GM13976 (cell line): ENCODE measurements around the gene UNC13C.

Experiments
- DNase-seq: peaks from one replicate; pipeline ENCODE4 v3.0.0; 2012; ENCODE audit warnings: low spot score
- CTCF ChIP-seq: IDR thresholded peaks from 2 replicates; pipeline ENCODE4 v1.5.1; 2012; ENCODE audit warnings: borderline replicate concordance, mild to moderate bottlenecking; ENCODE audit not compliant: insufficient read depth; ENCODE audit errors: extremely low read depth, missing control alignments, control extremely low read depth
- in situ Hi-C: fragments of 300-500 bp; cut with MboI; formaldehyde crosslinking; loops from one replicate; pipeline ENCODE4 v1.12.0; 2022; ENCODE audit warnings: low sequenced_read_pairs, mixed read lengths, inconsistent platforms; ENCODE audit not compliant: unreplicated experiment

UNC13C gene

GRCh38 chr15:54636147-54636546, 657.9 kb downstream of the UNC13C start:
- no peak for DNase-seq
- in situ Hi-C loops, result no loop called here
- no peak for TF ChIP-seq CTCF

- no peak for TF ChIP-seq CTCF
- no peak for DNase-seq
- in situ Hi-C loops, result no loop called here
These were observed 660.4 kb downstream of the UNC13C start for GRCh38 chr15:54638666-54639065.

DNA sequence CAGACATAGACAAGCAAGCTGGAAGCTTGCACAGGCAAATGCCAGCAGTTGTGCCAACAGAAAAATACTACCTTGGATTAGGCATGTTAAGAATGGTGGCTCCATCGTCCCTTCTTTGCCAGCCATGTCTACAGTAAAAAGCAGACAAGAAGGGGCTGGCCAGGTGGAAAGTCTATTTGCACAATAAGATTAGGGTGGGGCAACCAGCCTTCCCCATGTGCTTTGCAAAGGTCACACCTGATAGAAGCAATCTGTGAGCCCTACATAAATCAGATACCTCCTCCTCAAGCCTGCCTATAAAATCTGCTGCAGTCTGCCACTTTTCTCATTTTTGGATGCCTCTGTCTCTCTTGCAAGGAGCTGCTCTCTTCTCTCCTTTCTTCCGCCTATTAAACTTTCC, 662.6 kb downstream of the UNC13C start:
- in situ Hi-C loops, result no loop called here
- no peak for TF ChIP-seq CTCF
- DNase-seq, result no peak

DNA sequence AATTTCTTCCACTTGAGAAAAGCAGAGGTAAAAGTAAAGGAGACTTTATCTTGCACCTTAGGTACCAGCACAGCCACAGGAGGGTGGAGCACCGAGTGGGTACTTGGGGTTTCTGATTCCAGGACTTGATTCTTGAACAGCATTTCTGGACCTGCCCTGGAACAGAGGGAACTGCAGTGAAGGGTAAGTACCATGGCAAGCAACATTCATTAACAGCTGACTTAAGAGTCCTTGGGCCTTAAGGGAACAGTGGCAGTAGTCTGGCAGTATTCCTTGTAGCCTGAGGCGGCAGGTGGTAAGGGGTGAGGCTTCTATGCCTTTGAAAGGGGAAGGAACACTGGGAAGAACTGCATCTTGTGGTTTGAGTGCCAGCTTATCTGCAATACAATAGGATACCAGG, 666.6 kb downstream of the UNC13C start:
- DNase-seq, result no peak
- no peak for TF ChIP-seq CTCF
- in situ Hi-C loops, result no loop called here

- in situ Hi-C loops, result no loop called here
- TF ChIP-seq CTCF, result no peak
- no peak for DNase-seq
These were observed 681.4 kb downstream of the UNC13C start for GRCh38 chr15:54659646-54660045.

DNA sequence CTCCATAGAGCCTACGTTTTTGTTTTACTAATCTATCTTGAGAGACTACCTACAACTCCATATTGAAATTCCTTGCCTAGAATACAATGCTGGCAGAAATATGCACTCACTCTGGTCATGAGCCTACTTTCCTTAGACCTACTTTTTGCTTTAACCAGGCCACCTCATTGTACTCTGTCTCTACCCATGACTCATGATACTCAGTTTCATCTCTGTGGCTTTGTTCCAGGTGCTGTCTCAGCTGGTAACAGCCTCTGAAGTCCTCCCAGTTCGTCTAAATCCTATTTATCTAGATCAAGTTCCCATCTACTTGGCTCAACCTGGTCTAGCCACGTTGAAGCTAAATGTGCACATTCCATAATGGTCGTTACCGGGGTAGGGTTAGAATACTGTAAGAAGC, 682.1 kb downstream of the UNC13C start:
- no peak for TF ChIP-seq CTCF
- DNase-seq, result no peak
- in situ Hi-C loops, result no loop called here

DNA sequence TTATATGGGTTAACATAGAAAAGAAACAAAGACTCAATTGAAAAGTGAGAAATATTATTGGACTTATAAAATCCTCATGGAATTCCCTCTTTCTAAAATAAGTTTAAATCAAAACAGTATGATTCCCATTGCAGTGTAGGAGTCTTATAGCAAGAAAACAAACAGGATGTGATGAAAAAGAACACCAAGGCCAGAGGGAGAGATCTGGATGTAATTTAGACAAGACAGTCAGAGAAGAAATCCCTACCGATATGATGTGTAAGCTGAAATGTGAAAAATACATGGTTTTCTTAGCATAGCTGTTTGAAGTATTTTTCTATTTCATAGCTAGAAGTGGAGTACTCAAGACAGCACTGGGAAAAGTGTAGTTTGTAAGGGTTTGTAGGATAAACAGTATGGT, 697.0 kb downstream of the UNC13C start:
- no peak for DNase-seq
- TF ChIP-seq CTCF, result no peak
- in situ Hi-C loops, result no loop called here
